ENCODE data around the gene SLC6A7.

SLC6A7 gene

GRCh38 chr5:150147670-150148069 is 42.2 kb upstream of the SLC6A7 start:
- no peak for DNase-seq (ENCODE audit: insufficient read length)
- TF ChIP-seq POLR2A (IDR thresholded peaks at IDR 0.05; ENCODE audit: low read depth, low read length): no peak
- TF ChIP-seq TAF1 (IDR thresholded peaks at IDR 0.05; ENCODE audit: borderline replicate concordance, low read depth, low read length): no peak
- no peak for TF ChIP-seq POLR2AphosphoS5 (IDR thresholded peaks at IDR 0.05; ENCODE audit: low read depth, low read length)
- FAIRE-seq: no peak

GRCh38 chr5:150148117-150148927 is 41.5 kb upstream of the SLC6A7 start:
- no peak for TF ChIP-seq TAF1 (IDR thresholded peaks at IDR 0.05; ENCODE audit: borderline replicate concordance, low read depth, low read length)
- TF ChIP-seq POLR2AphosphoS5 (IDR thresholded peaks at IDR 0.05; ENCODE audit: low read depth, low read length): no peak
- no peak for TF ChIP-seq POLR2A (IDR thresholded peaks at IDR 0.05; ENCODE audit: low read depth, low read length)

GRCh38 chr5:150149618-150150017 is 40.2 kb upstream of the SLC6A7 start:
- TF ChIP-seq TAF1 (IDR thresholded peaks at IDR 0.05; ENCODE audit: borderline replicate concordance, low read depth, low read length): no peak
- no peak for TF ChIP-seq POLR2A (IDR thresholded peaks at IDR 0.05; ENCODE audit: low read depth, low read length)
- TF ChIP-seq POLR2AphosphoS5 (IDR thresholded peaks at IDR 0.05; ENCODE audit: low read depth, low read length): no peak
- FAIRE-seq (no peak), DNase-seq (ENCODE audit: insufficient read length) (no peak)

More at GRCh38 chr5:150148117-150148927, 41.5 kb upstream of the SLC6A7 start:
- DNase-seq (ENCODE audit: insufficient read length): no peak
- no peak for FAIRE-seq

- DNase-seq (ENCODE audit: insufficient read length): no peak
- TF ChIP-seq POLR2AphosphoS5 (IDR thresholded peaks at IDR 0.05; ENCODE audit: low read depth, low read length): no peak
- no peak for TF ChIP-seq TAF1 (IDR thresholded peaks at IDR 0.05; ENCODE audit: borderline replicate concordance, low read depth, low read length)
- FAIRE-seq: no peak
These were observed 37.0 kb upstream of the SLC6A7 start for GRCh38 chr5:150152636-150153462.

GRCh38 chr5:150153483-150153882 is 36.4 kb upstream of the SLC6A7 start:
- DNase-seq (ENCODE audit: insufficient read length) (no peak), FAIRE-seq (no peak)
- TF ChIP-seq POLR2AphosphoS5 (IDR thresholded peaks at IDR 0.05; ENCODE audit: low read depth, low read length): no peak

GRCh38 chr5:150153957-150154617 is 35.8 kb upstream of the SLC6A7 start:
- TF ChIP-seq POLR2AphosphoS5 (IDR thresholded peaks at IDR 0.05; ENCODE audit: low read depth, low read length) (no peak), POLR2A (IDR thresholded peaks at IDR 0.05; ENCODE audit: low read depth, low read length) (no peak), TAF1 (IDR thresholded peaks at IDR 0.05; ENCODE audit: borderline replicate concordance, low read depth, low read length) (no peak)
- DNase-seq (ENCODE audit: insufficient read length): no peak
- FAIRE-seq: peak; percentile 83

- TF ChIP-seq POLR2A (IDR thresholded peaks at IDR 0.05; ENCODE audit: low read depth, low read length) (no peak), TAF1 (IDR thresholded peaks at IDR 0.05; ENCODE audit: borderline replicate concordance, low read depth, low read length) (no peak), POLR2AphosphoS5 (IDR thresholded peaks at IDR 0.05; ENCODE audit: low read depth, low read length) (no peak)
- no peak for FAIRE-seq
- DNase-seq (ENCODE audit: insufficient read length): no peak
These were observed 35.2 kb upstream of the SLC6A7 start for GRCh38 chr5:150154618-150155128.

- peak; percentile 71 for DNase-seq (ENCODE audit: insufficient read length)
- TF ChIP-seq TAF1 (IDR thresholded peaks at IDR 0.05; ENCODE audit: borderline replicate concordance, low read depth, low read length): no peak
- no peak for TF ChIP-seq POLR2A (IDR thresholded peaks at IDR 0.05; ENCODE audit: low read depth, low read length)
- no peak for TF ChIP-seq POLR2AphosphoS5 (IDR thresholded peaks at IDR 0.05; ENCODE audit: low read depth, low read length)
- FAIRE-seq: peak; percentile 53
These were observed 34.4 kb upstream of the SLC6A7 start, which contains the start of gene PDGFRB for GRCh38 chr5:150155258-150156026. PDGFRB (minus strand) TSS chr5:150155845; CDS start chr5:150137047, 18,798 bp downstream.

GRCh38 chr5:150156027-150156368 is 33.9 kb upstream of the SLC6A7 start:
- FAIRE-seq: no peak

GRCh38 chr5:150156540-150156939 is 33.3 kb upstream of the SLC6A7 start:
- FAIRE-seq: no peak
- no peak for DNase-seq (ENCODE audit: insufficient read length)
- no peak for TF ChIP-seq POLR2A (IDR thresholded peaks at IDR 0.05; ENCODE audit: low read depth, low read length)
- no peak for TF ChIP-seq TAF1 (IDR thresholded peaks at IDR 0.05; ENCODE audit: borderline replicate concordance, low read depth, low read length)
- no peak for TF ChIP-seq POLR2AphosphoS5 (IDR thresholded peaks at IDR 0.05; ENCODE audit: low read depth, low read length)

More at GRCh38 chr5:150156027-150156368, 33.9 kb upstream of the SLC6A7 start:
- no peak for TF ChIP-seq TAF1 (IDR thresholded peaks at IDR 0.05; ENCODE audit: borderline replicate concordance, low read depth, low read length)
- no peak for TF ChIP-seq POLR2AphosphoS5 (IDR thresholded peaks at IDR 0.05; ENCODE audit: low read depth, low read length)
- TF ChIP-seq POLR2A (IDR thresholded peaks at IDR 0.05; ENCODE audit: low read depth, low read length): no peak
- DNase-seq (ENCODE audit: insufficient read length): no peak

Measured in GM12892 (cell line).